Measurements from ENCODE around the gene SRCAP.

- no peak for TF ChIP-seq CTCF (conservative IDR thresholded peaks at IDR 0.05; ENCODE audit: low read length)
- no peak for TF ChIP-seq EZH2phosphoT487 (IDR thresholded peaks at IDR 0.05; ENCODE audit: borderline replicate concordance)
These were observed 46.3 kb upstream of the SRCAP start for GRCh38 chr16:30652718-30653117.

Measured in Loucy (cell line).